ELF-1 (cell line): ENCODE data around the gene SGMS1.
"Not testable (repeated sequence)": the region's sequence is repeated elsewhere in the genome, so short reads cannot be mapped to it uniquely, and the experiment has no call there.

Experiments
- DNase-seq: peaks from one replicate; pipeline ENCODE4 v3.0.0-alpha.2; 2016; ENCODE audit warnings: low read depth, low spot score

The SGMS1 gene

GRCh38 chr10:50271564-50272250 is 352.0 kb downstream of the SGMS1 start:
- no peak for DNase-seq

- not testable (repeated sequence) for DNase-seq
These were observed 355.9 kb downstream of the SGMS1 start for GRCh38 chr10:50267877-50268276.

GRCh38 chr10:50262625-50263024 is 361.1 kb downstream of the SGMS1 start:
- not testable (repeated sequence) for DNase-seq

- no peak for DNase-seq
These were observed 362.9 kb downstream of the SGMS1 start for GRCh38 chr10:50260791-50261281.
